Measurements from ENCODE around the gene HAPSTR1.

HAPSTR1 gene

DNA sequence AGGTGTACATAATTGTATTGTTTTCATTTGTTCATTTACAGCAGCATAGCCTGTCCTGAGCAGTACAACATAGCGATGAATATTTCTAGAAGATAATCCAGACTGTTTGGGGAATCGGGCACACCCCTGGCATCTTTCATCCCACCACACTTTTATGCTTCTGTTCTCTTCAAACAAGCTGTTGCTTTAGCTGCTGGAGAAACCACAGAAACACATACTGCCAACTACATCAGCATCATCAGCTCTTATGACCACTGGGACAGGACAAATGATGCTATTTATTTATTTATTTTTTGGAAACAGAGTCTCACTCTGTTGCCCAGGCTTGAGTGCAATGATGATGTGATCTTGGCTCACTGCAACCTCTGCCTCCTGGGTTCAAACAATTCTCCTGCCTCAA is 22.6 kb upstream of the HAPSTR1 start:
- Histone ChIP-seq H3K9me2 (replicated peaks; ENCODE audit: low read depth, low read length) (no peaks in the 10 kb centered on the region), H3K36me3 (ENCODE audit: insufficient read depth, low read length) (no peaks in the 10 kb centered on the region), H3K9ac (ENCODE audit: low read depth, low read length, poor library complexity, severe bottlenecking) (no peak overlapping the region), H3K79me2 (ENCODE audit: insufficient read depth, low read length) (no peaks in the 10 kb centered on the region), H2AFZ (ENCODE audit: low read length) (no peak overlapping the region), H3K27me3 (ENCODE audit: insufficient read depth, low read length, poor library complexity, severe bottlenecking) (no peaks in the 10 kb centered on the region), H4K20me1 (ENCODE audit: insufficient read depth, low read length, poor library complexity, severe bottlenecking) (no peaks in the 10 kb centered on the region), H3K4me1 (ENCODE audit: insufficient read depth, low read length, poor library complexity, severe bottlenecking) (no peaks in the 10 kb centered on the region), H3K9me3 (ENCODE audit: insufficient read depth, low read depth, low read length) (no peaks in the 10 kb centered on the region), H3F3A (ENCODE audit: low read depth) (no peaks in the 10 kb centered on the region), H3K4me3 (ENCODE audit: low read length, poor library complexity, severe bottlenecking) (no peak overlapping the region), H3K4me2 (ENCODE audit: low read depth, low read length, poor library complexity, severe bottlenecking) (no peak overlapping the region)
- TF ChIP-seq, protein P1, sequence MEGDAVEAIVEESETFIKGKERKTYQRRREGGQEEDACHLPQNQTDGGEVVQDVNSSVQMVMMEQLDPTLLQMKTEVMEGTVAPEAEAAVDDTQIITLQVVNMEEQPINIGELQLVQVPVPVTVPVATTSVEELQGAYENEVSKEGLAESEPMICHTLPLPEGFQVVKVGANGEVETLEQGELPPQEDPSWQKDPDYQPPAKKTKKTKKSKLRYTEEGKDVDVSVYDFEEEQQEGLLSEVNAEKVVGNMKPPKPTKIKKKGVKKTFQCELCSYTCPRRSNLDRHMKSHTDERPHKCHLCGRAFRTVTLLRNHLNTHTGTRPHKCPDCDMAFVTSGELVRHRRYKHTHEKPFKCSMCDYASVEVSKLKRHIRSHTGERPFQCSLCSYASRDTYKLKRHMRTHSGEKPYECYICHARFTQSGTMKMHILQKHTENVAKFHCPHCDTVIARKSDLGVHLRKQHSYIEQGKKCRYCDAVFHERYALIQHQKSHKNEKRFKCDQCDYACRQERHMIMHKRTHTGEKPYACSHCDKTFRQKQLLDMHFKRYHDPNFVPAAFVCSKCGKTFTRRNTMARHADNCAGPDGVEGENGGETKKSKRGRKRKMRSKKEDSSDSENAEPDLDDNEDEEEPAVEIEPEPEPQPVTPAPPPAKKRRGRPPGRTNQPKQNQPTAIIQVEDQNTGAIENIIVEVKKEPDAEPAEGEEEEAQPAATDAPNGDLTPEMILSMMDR (conservative IDR thresholded peaks at IDR 0.05; ENCODE audit: low read length) = no peak
- no peak for TF ChIP-seq EZH2phosphoT487 (IDR thresholded peaks at IDR 0.05; ENCODE audit: borderline replicate concordance)

DNA sequence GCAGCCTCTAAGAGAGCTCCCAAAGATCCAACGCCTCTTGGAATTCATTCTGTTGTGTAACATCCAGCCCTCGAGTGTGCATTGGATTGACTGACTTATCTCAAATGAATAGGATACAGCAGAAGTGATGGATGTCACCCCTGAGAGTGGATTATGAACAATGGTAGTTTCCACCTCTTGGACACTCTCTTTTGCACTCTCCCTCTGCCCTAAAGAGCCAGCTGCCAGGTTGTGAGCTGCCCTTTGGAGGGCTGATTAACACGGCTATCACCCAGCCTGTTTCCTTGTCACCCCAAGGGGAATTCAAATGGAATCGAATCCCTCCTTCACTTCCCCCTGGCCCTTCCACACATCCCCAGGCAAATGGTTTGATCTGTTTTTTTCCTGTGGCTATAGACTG is 21.2 kb upstream of the HAPSTR1 start:
- H3K36me3 ChIP-seq (ENCODE audit: insufficient read depth, low read length) = no peaks in the 10 kb centered on the region
- H3K79me2 ChIP-seq (ENCODE audit: insufficient read depth, low read length) = no peaks in the 10 kb centered on the region
- H3K27me3 ChIP-seq (ENCODE audit: insufficient read depth, low read length, poor library complexity, severe bottlenecking) = peaks cover 2% of the 10 kb centered on the region
- no peak overlapping the region for H3K4me2 ChIP-seq (ENCODE audit: low read depth, low read length, poor library complexity, severe bottlenecking)
- H2AFZ ChIP-seq (ENCODE audit: low read length) = no peak overlapping the region
- no peaks in the 10 kb centered on the region for H3K4me1 ChIP-seq (ENCODE audit: insufficient read depth, low read length, poor library complexity, severe bottlenecking)
- H3K9ac ChIP-seq (ENCODE audit: low read depth, low read length, poor library complexity, severe bottlenecking) = no peak overlapping the region
- H3F3A ChIP-seq (ENCODE audit: low read depth) = no peaks in the 10 kb centered on the region
- no peaks in the 10 kb centered on the region for H3K9me2 ChIP-seq (replicated peaks; ENCODE audit: low read depth, low read length)
- no peak for TF ChIP-seq EZH2phosphoT487 (IDR thresholded peaks at IDR 0.05; ENCODE audit: borderline replicate concordance)
- TF ChIP-seq, protein P1 (conservative IDR thresholded peaks at IDR 0.05; ENCODE audit: low read length) = no peak
- no peak overlapping the region for H3K4me3 ChIP-seq (ENCODE audit: low read length, poor library complexity, severe bottlenecking)
- H4K20me1 ChIP-seq (ENCODE audit: insufficient read depth, low read length, poor library complexity, severe bottlenecking) = no peaks in the 10 kb centered on the region
- H3K9me3 ChIP-seq (ENCODE audit: insufficient read depth, low read depth, low read length) = no peaks in the 10 kb centered on the region

DNA sequence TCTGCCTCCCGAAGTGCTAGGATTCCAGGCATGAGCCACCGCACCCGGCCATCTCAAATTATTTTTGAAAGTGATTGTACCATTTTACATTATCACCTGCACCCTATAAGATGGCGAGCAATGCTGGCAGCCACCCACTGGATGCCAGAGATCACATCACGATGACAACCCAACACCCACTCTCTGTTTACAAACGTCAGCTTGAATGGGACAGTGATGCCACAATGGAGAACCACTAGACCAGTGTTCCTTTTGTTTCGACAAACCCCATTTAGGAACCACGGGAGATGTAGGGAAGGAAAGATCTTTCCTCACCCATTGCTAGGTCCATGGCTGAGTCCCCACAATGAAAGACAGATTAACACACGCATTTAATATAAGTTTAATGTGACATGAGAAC is 20.1 kb upstream of the HAPSTR1 start:
- TF ChIP-seq, protein P1 (conservative IDR thresholded peaks at IDR 0.05; ENCODE audit: low read length) = no peak
- TF ChIP-seq EZH2phosphoT487 (IDR thresholded peaks at IDR 0.05; ENCODE audit: borderline replicate concordance) = no peak
- Histone ChIP-seq H3K9me2 (replicated peaks; ENCODE audit: low read depth, low read length) (no peaks in the 10 kb centered on the region), H3K9ac (ENCODE audit: low read depth, low read length, poor library complexity, severe bottlenecking) (no peak overlapping the region), H3K4me2 (ENCODE audit: low read depth, low read length, poor library complexity, severe bottlenecking) (no peak overlapping the region), H3K9me3 (ENCODE audit: insufficient read depth, low read depth, low read length) (no peaks in the 10 kb centered on the region), H3K79me2 (ENCODE audit: insufficient read depth, low read length) (no peaks in the 10 kb centered on the region), H3K4me1 (ENCODE audit: insufficient read depth, low read length, poor library complexity, severe bottlenecking) (no peaks in the 10 kb centered on the region), H3F3A (ENCODE audit: low read depth) (no peaks in the 10 kb centered on the region), H2AFZ (ENCODE audit: low read length) (no peak overlapping the region), H3K27me3 (ENCODE audit: insufficient read depth, low read length, poor library complexity, severe bottlenecking) (peaks cover 13% of the 10 kb centered on the region), H3K36me3 (ENCODE audit: insufficient read depth, low read length) (no peaks in the 10 kb centered on the region), H3K4me3 (ENCODE audit: low read length, poor library complexity, severe bottlenecking) (no peak overlapping the region), H4K20me1 (ENCODE audit: insufficient read depth, low read length, poor library complexity, severe bottlenecking) (no peaks in the 10 kb centered on the region)

Data from Loucy (cell line).